Liver (tissue), 3 donors: ENCODE measurements around the gene RASL11B.

Experiments
- ATF3 ChIP-seq: IDR thresholded peaks from 2 replicates; pipeline ENCODE4 v1.6.1; 2016; ENCODE audit warnings: antibody characterized with exemption
- CTCF ChIP-seq: fragments of 150-350 bp; IDR thresholded peaks from 2 replicates; pipeline ENCODE4 v1.5.1; 2017; ENCODE audit warnings: improper control_type of control experiment, low read depth, low read length; ENCODE audit not compliant: missing input control
- EGR1 ChIP-seq, 2 donors: IDR thresholded peaks; 2 replicates each; pipeline ENCODE4 v1.6.1; 2016 to 2018; ENCODE audit warnings: antibody characterized with exemption in 2 of 2, low read depth in 2 of 2
- HNF4A ChIP-seq, 2 donors: conservative IDR thresholded peaks; 2 replicates each; pipeline ENCODE4 v1.6.1; 2016; ENCODE audit warnings: antibody characterized with exemption in 2 of 2, mild to moderate bottlenecking in 2 of 2
- JUND ChIP-seq, 2 donors: IDR thresholded peaks; 2 replicates each; pipeline ENCODE4 v1.6.1; 2016; ENCODE audit warnings: antibody characterized with exemption in 2 of 2
- RAD21 ChIP-seq, 2 donors: IDR thresholded peaks; 2 replicates each; pipeline ENCODE4 v1.6.1; 2016; ENCODE audit warnings: antibody characterized with exemption in 2 of 2, mild to moderate bottlenecking in 2 of 2
- TAF1 ChIP-seq: conservative IDR thresholded peaks from 2 replicates; pipeline ENCODE4 v1.6.1; 2016; ENCODE audit warnings: antibody characterized with exemption, mild to moderate bottlenecking
- donor health status: healthy.
- donor health status: healthy.

- TF ChIP-seq EGR1 (IDR thresholded peaks at IDR 0.05; ENCODE audit: low read depth in 2 of 2) (no peak), ATF3 (no peak), CTCF (no peak), JUND (IDR thresholded peaks at IDR 0.05) (no peak), RAD21 (IDR thresholded peaks at IDR 0.05) (no peak), HNF4A (conservative IDR thresholded peaks at IDR 0.05) (no peak), TAF1 (no peak)
These were observed 583 bp downstream of the RASL11B start for GRCh38 chr4:52862639-52863161.
